NOMO-1 (cell line): Measurements from ENCODE around the gene TACR2.

ENCODE experiments used
- DNase-seq, 2 experiments: peaks; one replicate each; lab custom pipeline; 2025; ENCODE audit not compliant: unreplicated experiment in 2 of 2; lab: John Stamatoyannopoulos, UW

The TACR2 gene

GRCh38 chr10:69405221-69405620 lies 11.5 kb downstream of the TACR2 start:
- DNase-seq, result no peak

GRCh38 chr10:69404786-69405185 lies 11.9 kb downstream of the TACR2 start:
- no peak for DNase-seq

GRCh38 chr10:69403519-69403918 lies 13.2 kb downstream of the TACR2 start:
- no peak for DNase-seq

- no peak for DNase-seq
Measured at GRCh38 chr10:69403066-69403465, 13.7 kb downstream of the TACR2 start.

- no peak for DNase-seq
Measured at GRCh38 chr10:69402386-69402785, 14.3 kb downstream of the TACR2 start.

- DNase-seq, result no peak
Measured at GRCh38 chr10:69401416-69401815, 15.3 kb downstream of the TACR2 start.

GRCh38 chr10:69400936-69401335 lies 15.8 kb downstream of the TACR2 start:
- DNase-seq, result no peak

GRCh38 chr10:69398466-69398865 lies 18.3 kb downstream of the TACR2 start:
- no peak for DNase-seq

- no peak for DNase-seq
Measured at GRCh38 chr10:69397972-69398371, 18.7 kb downstream of the TACR2 start.

GRCh38 chr10:69394020-69394419 lies 22.7 kb downstream of the TACR2 start:
- DNase-seq, result no peak

GRCh38 chr10:69392481-69393000 lies 24.2 kb downstream of the TACR2 start:
- peak; percentile 78 to 84 for DNase-seq

GRCh38 chr10:69391158-69391557 lies 25.6 kb downstream of the TACR2 start:
- DNase-seq, result no peak

GRCh38 chr10:69389827-69390490 lies 26.8 kb downstream of the TACR2 start:
- DNase-seq, result no peak

GRCh38 chr10:69388488-69388887 lies 28.2 kb downstream of the TACR2 start:
- no peak for DNase-seq

- no peak for DNase-seq
Measured at GRCh38 chr10:69387500-69387899, 29.2 kb downstream of the TACR2 start.

- DNase-seq, result no peak
Measured at GRCh38 chr10:69385454-69386350, 31.0 kb downstream of the TACR2 start.

GRCh38 chr10:69384320-69384719 lies 32.4 kb downstream of the TACR2 start:
- DNase-seq, result no peak

GRCh38 chr10:69383558-69383957 lies 33.2 kb downstream of the TACR2 start:
- no peak for DNase-seq

- no peak for DNase-seq
Measured at GRCh38 chr10:69382382-69383117, 34.2 kb downstream of the TACR2 start.

GRCh38 chr10:69379800-69380199 lies 36.9 kb downstream of the TACR2 start:
- no peak for DNase-seq

- DNase-seq, result no peak
Measured at GRCh38 chr10:69377933-69378332, 38.8 kb downstream of the TACR2 start.
